NOMO-1 treated with dmso at 0.1 percent for 144 hours (cell line): Measurements from ENCODE around the gene GAB2.
A peak's percentile ranks its signal among the peaks of the same experiment; 100 is the strongest.
"Not testable (repeated sequence)": the region's sequence is repeated elsewhere in the genome, so short reads cannot be mapped to it uniquely, and the experiment has no call there.

Experiments used
- DNase-seq: peaks from one replicate; lab custom pipeline; 2025; ENCODE audit not compliant: unreplicated experiment; lab: John Stamatoyannopoulos, UW

GAB2 gene

DNA sequence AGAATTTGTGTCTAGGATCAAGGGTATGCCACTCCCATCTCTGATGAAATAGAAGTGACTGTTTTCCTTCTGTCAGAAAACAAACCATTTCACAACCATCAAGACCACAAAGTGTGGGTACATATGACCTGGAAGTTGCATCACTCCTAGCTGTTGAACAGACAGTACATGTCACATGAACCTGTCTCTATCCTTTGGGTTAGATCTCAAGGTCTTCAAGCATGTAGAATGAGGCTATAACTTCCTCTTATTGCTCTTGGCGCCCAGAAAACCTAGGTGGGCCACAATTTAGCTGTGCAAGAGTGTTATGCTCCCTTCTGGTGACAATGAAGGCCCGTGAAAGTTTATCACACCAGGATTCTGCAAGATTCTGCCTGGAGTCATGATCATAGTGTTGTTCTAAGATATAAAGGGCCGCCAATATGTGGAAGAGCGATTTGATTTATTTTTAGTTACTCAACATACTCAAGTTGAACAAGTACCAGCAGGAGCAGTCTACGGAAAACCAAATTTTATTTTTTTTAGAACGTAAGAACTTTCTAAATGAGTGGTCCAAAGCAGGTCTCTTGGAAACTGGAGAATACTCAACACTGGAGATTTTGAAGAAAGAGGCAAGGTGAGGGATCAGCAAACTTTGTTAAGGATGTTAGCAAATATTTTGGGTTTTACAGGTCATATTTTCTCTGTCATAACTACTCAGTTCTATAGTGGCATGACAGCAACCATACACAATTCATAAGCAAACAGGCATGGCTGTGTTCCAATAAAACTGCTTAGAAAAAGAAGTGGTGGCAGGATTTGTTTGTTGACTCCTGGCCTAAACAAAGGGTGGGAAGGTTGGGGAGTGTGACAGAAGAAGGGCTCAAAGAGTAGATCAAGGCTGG is 127.1 kb downstream of the GAB2 start:
- DNase-seq: peak; percentile 88

DNA sequence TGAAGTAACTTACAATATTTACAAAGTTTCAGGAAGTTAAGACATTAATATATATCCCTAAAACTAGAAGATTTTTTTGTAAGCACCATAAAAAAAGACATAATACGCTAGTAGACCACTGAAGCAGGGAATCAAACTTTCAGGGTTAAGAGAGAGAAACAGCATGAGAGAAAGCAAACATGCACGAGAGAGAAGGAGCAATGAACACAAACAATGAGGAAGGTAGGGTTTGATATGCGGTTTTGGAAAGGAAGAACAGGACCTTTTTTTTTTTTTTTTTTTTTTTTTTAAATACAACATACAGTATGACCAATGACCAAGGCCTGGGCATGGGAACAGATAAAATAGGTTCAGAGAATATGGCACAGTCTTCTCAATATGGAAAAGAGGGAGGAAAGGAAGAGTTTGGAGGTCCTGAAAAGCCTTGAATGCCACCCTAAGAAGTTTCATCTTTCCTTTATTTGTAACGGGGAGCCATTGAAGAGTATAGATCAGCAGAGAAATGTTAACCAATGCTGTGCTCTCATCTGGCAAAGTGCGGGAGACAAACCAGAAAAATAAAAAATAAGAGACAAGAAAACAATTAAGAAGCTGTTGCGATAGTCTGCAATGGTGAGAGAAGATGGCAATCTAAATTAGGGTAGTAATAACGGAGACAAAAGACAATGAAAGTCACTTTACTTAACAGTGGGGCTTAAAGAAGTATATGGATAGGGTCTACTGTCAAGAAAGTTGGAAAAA is 127.9 kb downstream of the GAB2 start:
- peak; percentile 65 for DNase-seq

DNA sequence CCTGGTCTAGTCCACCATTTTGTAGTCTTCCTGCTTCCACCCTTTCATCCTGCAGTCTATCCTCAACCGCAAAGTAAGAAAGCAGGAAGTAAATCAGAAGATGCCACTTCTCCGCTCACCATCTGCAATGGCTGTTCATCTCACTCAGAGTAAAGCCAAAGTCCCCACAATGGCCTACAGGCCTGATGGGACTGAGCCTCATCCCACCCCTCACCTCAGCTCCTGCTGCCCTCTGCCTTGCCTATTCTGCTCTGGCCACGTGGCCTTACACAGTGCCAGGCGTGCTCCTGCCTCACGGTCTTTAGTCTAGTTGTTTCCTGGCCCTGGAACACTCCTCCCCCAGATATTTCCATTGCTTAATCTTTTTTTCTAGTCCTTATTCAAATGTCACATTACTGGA is 133.4 kb downstream of the GAB2 start:
- DNase-seq: no peak

DNA sequence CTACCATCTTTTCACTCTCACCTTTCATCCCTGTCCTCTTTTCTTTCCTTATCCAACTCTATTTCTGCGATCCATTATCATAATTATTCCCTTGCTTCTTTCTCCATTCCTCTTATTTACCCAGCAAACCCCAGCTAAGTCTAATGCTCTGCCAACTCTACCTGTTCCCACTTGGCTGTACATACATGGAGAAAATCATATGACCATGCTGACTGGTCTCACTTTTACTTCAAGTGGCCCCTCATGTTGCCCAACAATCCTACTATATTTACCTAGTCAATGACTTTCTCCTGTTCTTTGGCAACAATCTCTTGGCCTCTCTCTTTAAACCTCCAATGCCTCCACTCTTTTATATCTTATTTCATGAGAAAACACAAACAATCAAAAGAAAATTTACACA is 134.8 kb downstream of the GAB2 start:
- DNase-seq: no peak

DNA sequence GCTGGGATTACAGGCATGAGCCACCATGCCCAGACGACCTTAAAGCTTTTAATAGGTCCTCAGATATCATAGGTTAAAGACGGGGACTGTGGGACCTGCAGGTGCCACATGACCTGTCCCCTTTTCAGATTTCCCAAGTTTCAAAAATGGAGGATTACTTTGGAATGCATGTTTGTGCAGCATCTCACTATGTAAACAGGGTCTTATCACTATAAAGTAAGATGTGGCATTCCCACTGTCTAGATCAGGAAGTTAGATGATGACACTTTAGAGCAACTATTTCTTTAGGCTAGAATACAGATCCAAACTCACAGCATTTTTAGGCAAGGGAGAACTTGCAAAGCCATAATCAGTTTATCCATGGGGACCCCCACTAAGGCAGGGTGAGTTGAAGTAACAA is 136.1 kb downstream of the GAB2 start:
- DNase-seq: no peak

DNA sequence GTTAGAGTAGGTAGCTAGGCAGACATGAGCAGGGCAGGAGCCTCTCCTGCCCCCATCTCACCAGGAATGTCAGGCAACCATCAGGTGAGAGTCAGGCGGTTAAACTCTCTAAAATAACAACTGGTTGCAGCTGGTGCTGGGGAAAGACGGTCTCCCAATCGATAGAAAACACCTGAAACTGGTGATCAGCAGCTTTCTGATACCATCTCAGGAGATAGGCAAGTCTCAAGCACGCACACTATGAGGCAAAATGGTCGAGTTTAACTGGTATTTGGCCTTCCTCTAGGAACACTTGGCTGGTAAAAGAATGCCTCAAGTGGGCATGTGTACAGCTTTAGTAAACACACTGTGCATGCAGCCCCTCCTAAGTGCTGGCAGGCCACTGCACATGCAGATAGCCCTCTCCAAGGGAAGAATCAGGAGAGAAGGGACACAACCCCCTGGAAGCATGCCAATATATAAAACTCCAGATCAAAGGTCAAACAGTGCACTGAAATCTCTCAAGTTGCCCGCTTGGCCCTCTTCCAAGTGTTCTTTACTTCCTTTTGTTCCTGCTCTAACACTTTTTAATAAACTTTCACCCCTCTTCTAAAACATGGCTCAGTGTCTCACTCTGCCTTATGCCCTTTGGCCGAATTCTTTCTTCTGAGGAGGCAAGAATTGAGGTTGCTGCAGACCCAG is 140.2 kb downstream of the GAB2 start:
- no peak for DNase-seq

DNA sequence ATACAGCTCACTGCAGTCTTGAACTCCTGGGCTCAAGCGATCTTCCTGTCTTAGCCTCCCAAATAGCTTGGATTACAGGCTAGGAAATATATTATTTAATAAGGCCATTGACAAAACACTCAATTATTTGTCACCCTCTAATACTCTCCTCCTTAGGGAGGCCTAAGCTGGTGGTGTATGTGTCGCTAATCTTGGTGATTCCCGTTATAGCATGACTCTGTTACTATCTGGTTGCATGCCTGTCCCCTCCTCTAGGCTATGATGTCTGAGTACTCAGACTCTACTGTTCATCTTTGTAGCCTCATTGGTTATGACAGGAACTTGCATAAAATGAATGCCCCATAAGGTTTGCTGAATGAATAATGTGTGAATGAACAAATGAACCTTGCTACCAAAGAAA is 141.3 kb downstream of the GAB2 start:
- no peak for DNase-seq

DNA sequence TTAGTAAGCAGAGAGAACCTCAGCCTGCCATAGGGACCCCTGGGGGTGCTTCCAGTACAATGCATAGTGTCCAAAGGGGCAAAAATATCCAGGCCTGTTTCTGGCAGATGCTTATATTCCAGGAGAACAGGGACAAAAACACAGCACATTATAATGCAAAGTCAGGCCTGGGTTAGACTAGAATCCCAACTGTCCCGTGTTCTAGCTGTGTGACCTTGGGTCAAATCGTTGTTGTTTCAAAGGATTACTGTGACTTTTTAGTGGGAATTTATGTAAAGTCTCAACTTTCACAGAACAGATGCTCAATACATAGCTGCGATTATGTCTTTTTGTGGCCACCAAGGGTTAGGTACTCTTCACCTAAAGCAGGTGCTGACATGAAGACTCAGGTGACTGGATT is 142.9 kb downstream of the GAB2 start:
- DNase-seq: no peak

DNA sequence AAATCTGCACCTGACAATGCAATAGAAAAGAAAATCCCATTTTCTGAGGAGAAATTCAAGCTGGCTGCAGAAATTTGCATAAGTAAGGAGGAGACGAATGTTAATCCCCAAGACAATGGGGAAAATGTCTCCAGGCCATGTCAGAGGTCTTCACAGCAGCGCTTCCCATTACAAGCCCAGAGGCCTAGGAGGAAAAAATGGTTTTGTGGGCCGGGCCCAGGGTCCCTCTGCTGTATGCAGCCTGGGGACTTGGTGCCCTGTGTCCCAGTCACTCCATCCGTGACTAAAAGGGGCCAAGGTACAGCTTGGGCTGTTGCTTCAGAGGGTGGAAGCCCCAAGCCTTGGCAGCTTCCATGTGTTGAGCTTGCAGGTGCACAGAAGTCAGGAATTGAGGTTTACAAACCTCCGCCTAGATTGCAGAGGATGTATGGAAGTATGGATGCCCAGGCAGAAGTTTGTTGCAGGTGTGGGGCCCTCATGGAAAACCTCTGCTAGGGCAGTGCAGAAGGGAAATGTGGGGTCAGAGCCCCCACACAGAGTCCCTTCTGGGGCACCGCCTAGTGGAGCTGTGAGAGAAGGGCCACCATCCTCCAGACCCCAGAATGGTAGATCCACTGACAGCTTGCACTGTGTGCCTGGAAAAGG is 144.9 kb downstream of the GAB2 start:
- not testable (repeated sequence) for DNase-seq

DNA sequence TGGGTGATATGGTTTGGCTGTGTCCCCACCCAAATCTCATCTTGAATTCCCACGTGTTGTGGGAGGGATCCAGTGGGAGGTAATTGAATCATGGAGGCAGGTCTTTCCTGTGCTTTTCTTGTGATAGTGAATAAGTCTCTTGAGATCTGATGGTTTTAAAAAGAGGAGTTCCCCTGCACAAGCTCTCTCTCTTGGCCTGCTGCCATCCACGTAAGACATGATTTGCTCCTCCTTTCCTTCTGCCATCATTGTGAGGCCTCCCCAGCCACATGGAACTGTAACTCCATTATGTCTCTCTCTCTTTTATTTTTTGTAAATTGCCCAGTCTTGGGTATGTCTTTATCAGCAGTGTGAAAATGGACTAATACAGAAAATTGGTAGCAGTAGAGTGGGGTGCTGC is 145.8 kb downstream of the GAB2 start:
- not testable (repeated sequence) for DNase-seq

DNA sequence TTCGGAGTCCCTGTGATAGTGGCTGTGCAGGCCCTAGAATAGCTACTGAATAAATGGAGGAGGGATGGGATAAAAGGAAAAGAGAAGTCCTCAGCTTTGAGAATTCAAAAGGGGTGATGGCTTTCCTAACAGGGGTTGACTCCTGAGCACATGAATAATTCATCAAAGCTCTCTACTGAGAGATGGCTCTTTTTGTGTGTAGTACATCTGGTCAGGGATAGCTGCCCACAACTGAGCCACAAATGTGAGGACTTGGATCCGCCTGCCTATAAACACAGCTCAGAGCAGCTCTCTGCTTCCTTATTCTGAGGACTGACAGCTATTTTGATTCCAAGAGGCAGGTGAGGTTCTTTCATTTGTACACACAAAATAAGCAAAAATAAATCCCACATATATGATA is 146.6 kb downstream of the GAB2 start:
- DNase-seq: no peak

DNA sequence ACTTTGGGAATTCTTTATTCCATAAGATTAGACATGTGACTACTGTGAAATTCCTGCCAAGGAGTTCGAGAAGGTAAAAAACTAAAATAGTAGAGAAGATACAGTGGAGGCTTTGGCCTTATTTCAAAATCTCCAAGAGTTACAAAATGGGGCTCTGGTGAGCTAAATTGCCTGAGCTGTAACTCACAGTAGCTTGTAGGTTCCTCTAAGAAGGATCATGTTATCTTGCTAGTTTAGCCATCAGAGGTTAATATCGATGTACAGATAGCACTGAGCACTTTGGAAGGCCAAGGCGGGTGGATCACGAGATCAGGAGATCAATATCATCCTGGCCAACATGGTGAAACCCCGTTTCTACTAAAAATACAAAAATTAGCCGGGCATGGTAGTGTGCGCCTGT is 147.8 kb downstream of the GAB2 start:
- no peak for DNase-seq

DNA sequence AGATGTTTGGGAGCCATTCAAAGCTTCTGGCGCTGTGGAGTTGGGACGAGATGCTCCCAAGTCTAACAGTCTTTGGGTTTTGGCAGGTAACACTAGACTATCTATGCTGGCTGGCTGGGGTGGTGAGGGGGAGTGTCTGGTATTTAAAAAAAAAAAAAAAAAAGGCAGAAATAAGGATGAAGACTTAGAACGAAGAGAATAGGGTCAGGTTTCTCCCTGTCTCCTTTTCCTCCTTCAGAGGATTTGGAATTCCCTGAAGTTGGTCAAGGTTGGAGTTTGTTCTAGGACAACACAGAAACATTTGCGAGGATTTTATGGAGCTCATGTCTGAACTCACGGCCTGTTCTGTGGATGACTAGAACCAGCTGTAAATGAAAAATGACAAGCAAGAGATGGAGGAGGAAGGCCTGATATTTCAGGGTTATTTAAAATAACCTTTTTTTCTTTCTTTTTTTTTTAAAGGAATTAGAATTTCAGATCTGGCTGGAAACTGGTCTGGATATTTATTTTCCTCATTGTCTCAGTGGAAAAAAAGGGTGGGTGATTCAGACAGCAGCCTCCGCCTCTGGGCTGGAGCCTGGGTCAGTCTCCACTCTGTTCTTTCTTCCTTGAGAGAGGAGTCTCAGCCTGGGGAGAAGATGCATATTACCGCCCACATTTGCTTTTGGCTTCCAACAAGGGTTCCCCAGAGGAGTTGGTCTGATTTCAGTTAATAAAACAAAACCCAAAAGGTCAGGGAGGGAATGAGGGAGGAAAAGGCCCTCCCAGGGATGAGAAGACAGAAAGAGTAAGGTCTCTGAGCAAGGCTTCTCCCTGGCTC is 148.8 kb downstream of the GAB2 start:
- no peak for DNase-seq

DNA sequence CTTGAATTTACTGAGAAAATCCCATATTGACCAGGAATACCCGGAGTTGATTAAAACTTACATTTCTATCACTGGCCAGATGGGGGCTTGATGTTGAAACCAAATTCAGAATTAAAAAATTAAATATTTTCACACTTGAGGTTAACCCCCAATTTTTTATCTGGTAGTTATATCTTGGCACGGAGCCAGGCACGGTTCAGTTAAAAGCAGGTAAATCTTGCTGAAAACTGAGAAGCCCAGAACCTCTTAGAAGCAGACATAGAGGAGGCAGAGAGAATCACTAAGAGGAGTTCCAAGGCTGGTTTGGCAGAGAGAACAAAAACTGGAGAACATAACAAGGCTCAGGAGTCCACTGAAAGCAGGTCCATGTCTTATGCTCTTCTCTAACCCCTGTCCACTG is 151.2 kb downstream of the GAB2 start:
- no peak for DNase-seq

DNA sequence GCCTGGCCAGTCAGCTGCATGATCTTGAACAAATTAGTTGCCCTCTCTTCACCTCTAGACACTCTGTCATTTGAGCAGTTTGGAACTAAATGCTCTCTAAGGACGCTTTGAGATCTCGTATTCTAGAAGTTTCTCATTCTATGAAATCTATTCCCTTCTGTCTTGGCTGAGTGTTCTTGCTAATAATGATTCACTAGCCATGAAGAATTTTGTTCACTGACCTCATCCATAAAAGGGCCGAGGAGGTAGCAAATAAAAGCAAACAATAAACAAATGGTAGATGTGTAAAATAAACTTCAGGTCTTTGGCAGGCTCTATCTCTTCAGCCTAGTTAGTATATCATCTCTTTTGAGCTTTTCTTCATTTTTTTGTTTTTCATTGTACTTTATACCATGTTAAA is 152.3 kb downstream of the GAB2 start:
- DNase-seq: no peak

DNA sequence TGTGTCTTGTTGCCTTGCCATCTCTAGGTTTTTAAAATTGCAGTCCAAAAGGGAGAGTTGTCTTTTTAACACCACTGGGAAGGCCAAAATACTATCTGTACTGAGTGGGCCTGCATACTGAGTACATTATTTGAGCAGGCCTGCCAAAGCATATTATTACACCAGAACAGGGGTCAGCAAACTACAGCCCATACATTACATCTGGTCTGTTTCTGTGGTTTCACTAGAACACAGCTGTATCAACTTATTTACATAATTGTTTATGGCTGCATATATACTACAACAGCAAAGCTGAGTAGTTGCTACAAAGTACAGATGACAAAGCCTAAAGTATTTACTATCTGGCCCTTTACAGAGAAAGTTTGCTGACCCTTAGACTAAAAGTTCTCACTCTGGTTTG is 154.9 kb downstream of the GAB2 start:
- no peak for DNase-seq

DNA sequence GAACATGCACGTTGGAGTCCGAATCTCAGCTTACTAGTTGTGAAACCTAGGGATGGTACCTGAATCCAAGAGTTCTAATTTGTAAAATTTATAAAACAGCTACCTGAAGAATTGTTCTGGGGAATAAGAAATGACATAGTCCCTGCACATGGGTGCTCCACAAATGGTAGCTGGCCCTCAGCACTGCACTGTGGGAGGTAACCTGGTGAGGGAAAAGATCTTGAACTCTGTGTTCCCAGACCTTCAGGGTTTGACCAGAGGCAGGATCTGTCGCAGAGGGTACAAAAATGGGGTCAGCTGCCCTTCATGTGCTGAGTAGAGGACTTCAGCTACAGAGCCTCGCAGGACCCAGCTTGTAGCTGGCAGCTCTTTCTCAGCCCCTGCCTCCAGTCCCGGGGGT is 155.4 kb downstream of the GAB2 start:
- DNase-seq: no peak

DNA sequence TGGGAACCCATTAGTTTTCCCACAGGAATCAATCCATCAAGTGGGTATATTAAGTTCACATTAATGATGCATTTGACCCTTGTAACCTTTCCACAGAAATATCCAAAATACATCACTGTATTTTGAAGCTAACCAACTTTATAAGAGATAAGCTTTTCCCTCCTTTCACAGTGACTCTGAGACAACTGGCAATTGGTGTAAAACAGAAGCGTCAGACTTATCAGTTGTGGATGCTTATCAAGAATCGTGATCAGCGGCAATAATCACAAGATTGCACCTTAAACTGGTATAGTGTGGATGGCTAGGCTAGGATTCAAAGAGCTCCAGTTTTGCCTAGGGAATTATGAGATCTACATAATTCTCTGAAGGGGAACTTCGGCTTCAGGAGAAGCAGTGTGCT is 155.8 kb downstream of the GAB2 start:
- DNase-seq: no peak

DNA sequence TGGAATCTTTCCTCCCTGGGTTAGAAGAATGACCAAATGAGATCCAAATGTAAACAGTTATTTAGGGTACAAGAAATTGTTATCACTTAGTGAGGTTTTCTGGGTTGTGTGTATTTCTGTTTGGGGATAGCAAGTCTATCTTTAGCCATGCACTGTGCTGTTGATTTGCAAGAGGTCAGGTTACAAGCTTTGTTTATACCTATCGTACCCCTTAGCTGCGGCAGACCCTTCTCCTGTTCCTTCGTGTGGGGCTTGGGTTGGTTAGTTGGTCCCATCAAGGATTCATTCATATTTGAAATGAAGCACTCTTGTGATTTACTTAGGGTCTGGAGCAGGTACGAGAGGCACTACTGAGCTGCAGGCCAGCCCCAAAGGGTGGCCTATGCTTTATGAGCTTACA is 156.3 kb downstream of the GAB2 start:
- no peak for DNase-seq

DNA sequence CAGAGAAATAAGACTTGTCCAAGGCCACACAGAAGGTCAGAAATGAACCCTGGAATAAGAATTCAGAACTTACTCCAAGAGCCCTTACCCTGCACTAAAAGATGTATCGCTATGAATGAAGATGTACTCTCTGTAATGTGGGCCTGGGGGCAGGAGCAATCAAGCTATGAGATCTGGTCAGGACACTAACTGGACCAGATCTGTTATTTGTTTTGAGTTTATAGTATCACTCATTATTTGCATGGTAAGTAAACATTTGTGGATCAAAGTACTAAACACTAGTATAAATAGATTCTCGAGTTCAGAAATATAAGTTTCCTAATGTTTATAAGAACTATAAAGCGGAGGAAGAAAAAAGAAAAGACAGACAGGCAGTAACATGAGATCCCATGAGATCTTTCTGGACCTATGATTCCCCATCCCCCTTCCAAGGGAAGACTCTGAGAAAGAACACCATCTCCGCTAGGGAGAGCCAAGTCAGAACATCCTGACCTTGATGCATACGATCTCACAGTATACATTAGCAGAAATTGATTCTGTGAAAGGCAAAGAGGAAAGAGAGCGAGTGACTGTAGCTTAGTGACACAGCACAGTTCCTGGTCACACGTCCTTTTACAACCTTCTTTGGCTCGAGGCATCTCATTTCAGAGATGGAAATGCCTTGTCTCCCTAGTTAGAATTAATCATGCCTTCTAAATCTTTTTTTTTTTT is 157.7 kb downstream of the GAB2 start:
- DNase-seq: no peak
